Hematopoietic multipotent progenitor cell treated with erythropoietin and hydrocortisone succinate and interleukin-3 and kit ligand, for 17 days (in vitro differentiated cells): ENCODE results near the gene CDH23.

ENCODE experiments used
- DNase-seq: peaks from one replicate; pipeline ENCODE4 v3.0.0-alpha.2; 2015; ENCODE audit warnings: low spot score

CDH23 gene

GRCh38 chr10:71779641-71780040 is 382.9 kb downstream of the CDH23 start:
- no peak for DNase-seq

- DNase-seq = no peak
Measured at GRCh38 chr10:71780156-71780555, 383.4 kb downstream of the CDH23 start.

GRCh38 chr10:71780719-71781118 is 384.0 kb downstream of the CDH23 start:
- DNase-seq = no peak

GRCh38 chr10:71782221-71782916 is 385.6 kb downstream of the CDH23 start:
- DNase-seq = no peak

GRCh38 chr10:71782917-71783490 is 386.3 kb downstream of the CDH23 start:
- DNase-seq = no peak

- DNase-seq = no peak
Measured at GRCh38 chr10:71783917-71784678, 387.4 kb downstream of the CDH23 start.

GRCh38 chr10:71784679-71785272 is 388.1 kb downstream of the CDH23 start:
- DNase-seq = no peak

GRCh38 chr10:71788954-71789353 is 392.2 kb downstream of the CDH23 start:
- no peak for DNase-seq

GRCh38 chr10:71789871-71790270 is 393.2 kb downstream of the CDH23 start:
- DNase-seq = no peak

GRCh38 chr10:71790749-71791440 is 394.2 kb downstream of the CDH23 start:
- DNase-seq = no peak

- no peak for DNase-seq
Measured at GRCh38 chr10:71795248-71795647, 398.5 kb downstream of the CDH23 start.

GRCh38 chr10:71796749-71797405 is 400.2 kb downstream of the CDH23 start:
- DNase-seq = no peak

- DNase-seq = peak; percentile 33
Measured at GRCh38 chr10:71797533-71798307, 401.0 kb downstream of the CDH23 start.

- DNase-seq = no peak
Measured at GRCh38 chr10:71798308-71798624, 401.5 kb downstream of the CDH23 start.

- DNase-seq = no peak
Measured at GRCh38 chr10:71799112-71799511, 402.4 kb downstream of the CDH23 start.

GRCh38 chr10:71799608-71800453 is 403.1 kb downstream of the CDH23 start:
- no peak for DNase-seq

- DNase-seq = no peak
Measured at GRCh38 chr10:71801361-71801760, 404.6 kb downstream of the CDH23 start.

- no peak for DNase-seq
Measured at GRCh38 chr10:71802235-71802634, 405.5 kb downstream of the CDH23 start.

GRCh38 chr10:71802715-71803488 is 406.2 kb downstream of the CDH23 start:
- no peak for DNase-seq
